ENCODE results near the gene DGKG.

The DGKG gene

GRCh38 chr3:186220365-186220764, 141.7 kb downstream of the DGKG start:
- Histone ChIP-seq H3K4me1 (ENCODE audit: control insufficient read depth, insufficient read depth, low read length) (peaks cover 4% of the 10 kb centered on the region; the same call in 1 of the 2 replicates), H3K36me3 (ENCODE audit: control insufficient read depth, insufficient read depth, low read length) (no peaks in the 10 kb centered on the region)

GRCh38 chr3:186219211-186219638, 142.8 kb downstream of the DGKG start:
- Histone ChIP-seq H3K27ac (ENCODE audit: low read depth, low read length) (no peak overlapping the region), H3K27me3 (ENCODE audit: control insufficient read depth, insufficient read depth, low read length) (no peaks in the 10 kb centered on the region; the same call in 1 of the 2 replicates), H3K4me1 (ENCODE audit: control insufficient read depth, insufficient read depth, low read length) (peaks cover 4% of the 10 kb centered on the region; the same call in 1 of the 2 replicates), H3K36me3 (ENCODE audit: control insufficient read depth, insufficient read depth, low read length) (no peaks in the 10 kb centered on the region), H3K4me3 (ENCODE audit: low read depth, low read length) (no peak overlapping the region), H3K9ac (ENCODE audit: low read length) (no peak overlapping the region), H3K9me3 (ENCODE audit: control insufficient read depth, insufficient read depth, low read depth, low read length) (no peaks in the 10 kb centered on the region)

More at GRCh38 chr3:186220365-186220764, 141.7 kb downstream of the DGKG start:
- Histone ChIP-seq H3K4me3 (ENCODE audit: low read depth, low read length) (no peak overlapping the region), H3K27ac (ENCODE audit: low read depth, low read length) (no peak overlapping the region), H3K9ac (ENCODE audit: low read length) (no peak overlapping the region), H3K27me3 (ENCODE audit: control insufficient read depth, insufficient read depth, low read length) (no peaks in the 10 kb centered on the region), H3K9me3 (ENCODE audit: control insufficient read depth, insufficient read depth, low read depth, low read length) (no peaks in the 10 kb centered on the region)

GRCh38 chr3:186218421-186218820, 143.6 kb downstream of the DGKG start:
- H3K9ac ChIP-seq (ENCODE audit: low read length) = no peak overlapping the region
- peaks cover 4% of the 10 kb centered on the region; the same call in 1 of the 2 replicates for H3K4me1 ChIP-seq (ENCODE audit: control insufficient read depth, insufficient read depth, low read length)

GRCh38 chr3:186217820-186218164, 144.2 kb downstream of the DGKG start:
- no peak overlapping the region for H3K27ac ChIP-seq (ENCODE audit: low read depth, low read length)

More at GRCh38 chr3:186218421-186218820, 143.6 kb downstream of the DGKG start:
- no peak overlapping the region for H3K4me3 ChIP-seq (ENCODE audit: low read depth, low read length)
- H3K27ac ChIP-seq (ENCODE audit: low read depth, low read length) = no peak overlapping the region
- H3K9me3 ChIP-seq (ENCODE audit: control insufficient read depth, insufficient read depth, low read depth, low read length) = no peaks in the 10 kb centered on the region
- H3K36me3 ChIP-seq (ENCODE audit: control insufficient read depth, insufficient read depth, low read length) = no peaks in the 10 kb centered on the region
- H3K27me3 ChIP-seq (ENCODE audit: control insufficient read depth, insufficient read depth, low read length) = no peaks in the 10 kb centered on the region; the same call in 1 of the 2 replicates

GRCh38 chr3:186216900-186217819, 144.9 kb downstream of the DGKG start:
- Histone ChIP-seq H3K9me3 (ENCODE audit: control insufficient read depth, insufficient read depth, low read depth, low read length) (no peaks in the 10 kb centered on the region), H3K27me3 (ENCODE audit: control insufficient read depth, insufficient read depth, low read length) (peaks cover 4% of the 10 kb centered on the region), H3K36me3 (ENCODE audit: control insufficient read depth, insufficient read depth, low read length) (no peaks in the 10 kb centered on the region), H3K4me1 (ENCODE audit: control insufficient read depth, insufficient read depth, low read length) (peaks cover 4% of the 10 kb centered on the region; the same call in 1 of the 2 replicates), H3K27ac (ENCODE audit: low read depth, low read length) (no peak overlapping the region), H3K4me3 (ENCODE audit: low read depth, low read length) (no peak overlapping the region), H3K9ac (ENCODE audit: low read length) (no peak overlapping the region)

More at GRCh38 chr3:186217820-186218164, 144.2 kb downstream of the DGKG start:
- H3K9me3 ChIP-seq (ENCODE audit: control insufficient read depth, insufficient read depth, low read depth, low read length) = no peaks in the 10 kb centered on the region
- no peaks in the 10 kb centered on the region; the same call in 1 of the 2 replicates for H3K27me3 ChIP-seq (ENCODE audit: control insufficient read depth, insufficient read depth, low read length)
- no peaks in the 10 kb centered on the region for H3K36me3 ChIP-seq (ENCODE audit: control insufficient read depth, insufficient read depth, low read length)
- no peak overlapping the region for H3K4me3 ChIP-seq (ENCODE audit: low read depth, low read length)
- H3K4me1 ChIP-seq (ENCODE audit: control insufficient read depth, insufficient read depth, low read length) = peaks cover 4% of the 10 kb centered on the region; the same call in 1 of the 2 replicates
- no peak overlapping the region for H3K9ac ChIP-seq (ENCODE audit: low read length)

- Histone ChIP-seq H3K9ac (ENCODE audit: low read length) (no peak overlapping the region), H3K4me1 (ENCODE audit: control insufficient read depth, insufficient read depth, low read length) (peaks cover 12% of the 10 kb centered on the region), H3K4me3 (ENCODE audit: low read depth, low read length) (no peak overlapping the region), H3K27me3 (ENCODE audit: control insufficient read depth, insufficient read depth, low read length) (peaks cover 4% of the 10 kb centered on the region), H3K36me3 (ENCODE audit: control insufficient read depth, insufficient read depth, low read length) (no peaks in the 10 kb centered on the region), H3K9me3 (ENCODE audit: control insufficient read depth, insufficient read depth, low read depth, low read length) (no peaks in the 10 kb centered on the region), H3K27ac (ENCODE audit: low read depth, low read length) (no peak overlapping the region)
Observed at GRCh38 chr3:186214670-186215069, 147.4 kb downstream of the DGKG start.

- Histone ChIP-seq H3K36me3 (ENCODE audit: control insufficient read depth, insufficient read depth, low read length) (no peaks in the 10 kb centered on the region), H3K9ac (ENCODE audit: low read length) (no peak overlapping the region), H3K4me3 (ENCODE audit: low read depth, low read length) (no peak overlapping the region), H3K9me3 (ENCODE audit: control insufficient read depth, insufficient read depth, low read depth, low read length) (no peaks in the 10 kb centered on the region), H3K27me3 (ENCODE audit: control insufficient read depth, insufficient read depth, low read length) (peaks cover 4% of the 10 kb centered on the region), H3K27ac (ENCODE audit: low read depth, low read length) (no peak overlapping the region), H3K4me1 (ENCODE audit: control insufficient read depth, insufficient read depth, low read length) (peaks cover 17% of the 10 kb centered on the region)
Observed at GRCh38 chr3:186213946-186214345, 148.1 kb downstream of the DGKG start.

GRCh38 chr3:186212611-186213010, 149.4 kb downstream of the DGKG start:
- Histone ChIP-seq H3K36me3 (ENCODE audit: control insufficient read depth, insufficient read depth, low read length) (no peaks in the 10 kb centered on the region), H3K27me3 (ENCODE audit: control insufficient read depth, insufficient read depth, low read length) (peaks cover 4% of the 10 kb centered on the region), H3K4me1 (ENCODE audit: control insufficient read depth, insufficient read depth, low read length) (peaks cover 17% of the 10 kb centered on the region), H3K4me3 (ENCODE audit: low read depth, low read length) (no peak overlapping the region), H3K9ac (ENCODE audit: low read length) (no peak overlapping the region), H3K9me3 (ENCODE audit: control insufficient read depth, insufficient read depth, low read depth, low read length) (no peaks in the 10 kb centered on the region), H3K27ac (ENCODE audit: low read depth, low read length) (no peak overlapping the region)

GRCh38 chr3:186210852-186211500, 151.1 kb downstream of the DGKG start:
- peaks cover 4% of the 10 kb centered on the region for H3K27me3 ChIP-seq (ENCODE audit: control insufficient read depth, insufficient read depth, low read length)
- H3K27ac ChIP-seq (ENCODE audit: low read depth, low read length) = no peak overlapping the region
- no peaks in the 10 kb centered on the region for H3K36me3 ChIP-seq (ENCODE audit: control insufficient read depth, insufficient read depth, low read length)
- H3K9me3 ChIP-seq (ENCODE audit: control insufficient read depth, insufficient read depth, low read depth, low read length) = no peaks in the 10 kb centered on the region
- no peak overlapping the region for H3K9ac ChIP-seq (ENCODE audit: low read length)
- no peak overlapping the region for H3K4me3 ChIP-seq (ENCODE audit: low read depth, low read length)
- H3K4me1 ChIP-seq (ENCODE audit: control insufficient read depth, insufficient read depth, low read length) = peaks cover 17% of the 10 kb centered on the region

- H3K9me3 ChIP-seq (ENCODE audit: control insufficient read depth, insufficient read depth, low read depth, low read length) = no peaks in the 10 kb centered on the region
- peaks cover 4% of the 10 kb centered on the region for H3K27me3 ChIP-seq (ENCODE audit: control insufficient read depth, insufficient read depth, low read length)
- H3K4me3 ChIP-seq (ENCODE audit: low read depth, low read length) = no peak overlapping the region; the same call in 1 of the 2 replicates
- H3K36me3 ChIP-seq (ENCODE audit: control insufficient read depth, insufficient read depth, low read length) = no peaks in the 10 kb centered on the region
- no peak overlapping the region for H3K27ac ChIP-seq (ENCODE audit: low read depth, low read length)
- peaks cover 17% of the 10 kb centered on the region for H3K4me1 ChIP-seq (ENCODE audit: control insufficient read depth, insufficient read depth, low read length)
- H3K9ac ChIP-seq (ENCODE audit: low read length) = no peak overlapping the region
Observed at GRCh38 chr3:186209810-186210752, 152.0 kb downstream of the DGKG start.

Measured in HUES6 (cell line).